ENCODE results near the gene EXOSC7. TPM values are rescaled to one million over a fixed set of nuclear protein-coding genes. Genes with fewer than 3 reads are reported as not detected.

The EXOSC7 gene
- total RNA-seq, 1 experiment from 2014 or later: 52.2 TPM

DNA sequence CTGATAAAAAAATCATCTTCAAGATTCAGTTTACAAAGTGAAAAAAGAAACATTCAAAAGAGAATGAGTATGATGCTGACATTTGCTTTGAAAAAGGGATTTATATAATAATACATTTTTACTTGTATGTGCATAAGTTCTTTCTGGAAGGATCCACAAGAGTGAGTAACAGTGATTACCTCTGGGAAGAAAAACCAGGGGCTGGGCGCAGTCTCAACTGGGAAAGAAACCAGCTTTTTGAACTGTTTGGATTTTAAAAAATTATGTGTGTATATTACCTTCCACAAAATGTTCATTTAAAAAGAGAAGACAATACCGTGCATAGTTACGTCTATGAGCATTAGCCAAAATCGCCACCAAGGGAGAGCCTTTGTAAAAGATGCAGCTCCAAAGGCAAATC is 51.4 kb downstream of the EXOSC7 start:
- H3K4me3 ChIP-seq: no peak overlapping the region
- no peak overlapping the region for H3K27ac ChIP-seq
- H3K27me3 ChIP-seq (replicated peaks): no peaks in the 10 kb centered on the region
- H3K9me3 ChIP-seq (replicated peaks): no peaks in the 10 kb centered on the region
- H3K4me1 ChIP-seq (replicated peaks): peaks cover 29% of the 10 kb centered on the region
- no peaks in the 10 kb centered on the region for H3K36me3 ChIP-seq
- no peak for DNase-seq (ENCODE audit: low read depth in 1 of 2, low spot score in 2 of 2)

DNA sequence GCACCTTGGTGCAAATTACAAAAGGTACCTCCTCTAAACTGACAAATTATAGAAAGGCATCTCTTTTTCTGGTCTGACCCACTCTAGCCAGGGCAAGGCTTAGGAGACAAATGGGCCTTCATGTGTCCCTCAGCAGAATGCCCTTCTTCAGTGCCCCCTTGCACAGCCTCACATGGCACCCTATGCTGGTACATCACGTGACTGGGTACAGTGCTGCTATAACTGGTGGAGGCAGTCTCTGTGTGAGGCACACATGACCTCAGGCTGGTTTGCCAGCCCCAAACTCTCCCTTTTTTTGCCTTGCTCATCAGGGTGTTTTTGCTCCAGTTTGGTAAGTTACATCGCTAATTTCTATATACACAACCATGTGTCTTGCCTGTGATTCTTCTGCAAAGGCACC is 53.2 kb downstream of the EXOSC7 start:
- no peak overlapping the region for H3K4me3 ChIP-seq
- H3K9me3 ChIP-seq (replicated peaks): no peaks in the 10 kb centered on the region
- no peaks in the 10 kb centered on the region for H3K27me3 ChIP-seq (replicated peaks)
- DNase-seq (ENCODE audit: low read depth in 1 of 2, low spot score in 2 of 2): no peak
- no peaks in the 10 kb centered on the region for H3K36me3 ChIP-seq
- H3K27ac ChIP-seq: no peak overlapping the region
- H3K4me1 ChIP-seq (replicated peaks): peaks cover 29% of the 10 kb centered on the region

DNA sequence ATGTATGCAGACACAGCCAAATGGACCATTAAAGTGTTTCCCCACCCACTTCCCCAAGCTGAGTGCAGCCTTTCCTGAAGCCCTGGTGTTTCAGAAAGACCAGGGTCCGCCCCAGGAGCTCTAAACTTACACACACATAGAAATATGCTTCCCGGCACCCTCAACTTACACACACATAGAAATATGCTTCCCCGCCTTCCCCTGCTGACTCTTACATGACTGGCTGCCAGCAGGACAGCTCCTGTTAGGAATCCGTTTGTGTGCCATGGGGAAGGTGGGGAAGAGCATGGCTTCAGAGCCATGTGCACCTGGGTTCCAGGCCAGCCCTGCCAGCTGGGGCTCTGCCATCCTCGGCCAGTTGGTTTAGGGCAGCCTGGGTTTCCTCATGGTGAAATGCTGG is 53.6 kb downstream of the EXOSC7 start:
- no peaks in the 10 kb centered on the region for H3K36me3 ChIP-seq
- no peaks in the 10 kb centered on the region for H3K27me3 ChIP-seq (replicated peaks)
- H3K4me3 ChIP-seq: no peak overlapping the region
- no peaks in the 10 kb centered on the region for H3K9me3 ChIP-seq (replicated peaks)
- DNase-seq (ENCODE audit: low read depth in 1 of 2, low spot score in 2 of 2): no peak
- peaks cover 27% of the 10 kb centered on the region for H3K4me1 ChIP-seq (replicated peaks)
- H3K27ac ChIP-seq: no peak overlapping the region

DNA sequence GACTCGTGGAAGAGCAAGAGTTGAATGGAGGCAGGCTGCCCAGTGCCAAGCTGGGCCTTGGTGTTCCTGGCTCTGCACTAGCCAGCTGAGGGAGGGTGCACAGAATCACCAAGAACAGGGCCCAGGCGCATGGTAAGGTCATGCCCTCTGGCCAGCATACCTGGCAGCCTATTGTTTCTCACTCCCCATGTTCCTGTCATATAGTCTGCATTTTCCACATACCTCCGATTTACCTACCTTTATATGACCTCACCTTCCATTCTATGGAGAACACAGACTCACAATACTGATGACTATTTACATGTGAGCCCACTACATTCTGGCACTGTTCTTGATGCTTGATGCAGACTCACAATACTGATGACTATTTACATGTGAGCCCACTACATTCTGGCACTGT is 55.5 kb downstream of the EXOSC7 start:
- Histone ChIP-seq H3K4me1 (replicated peaks) (peaks cover 10% of the 10 kb centered on the region), H3K27me3 (replicated peaks) (no peaks in the 10 kb centered on the region), H3K4me3 (no peak overlapping the region), H3K36me3 (no peaks in the 10 kb centered on the region), H3K9me3 (replicated peaks) (no peaks in the 10 kb centered on the region), H3K27ac (no peak overlapping the region)
- no peak for DNase-seq (ENCODE audit: low read depth in 1 of 2, low spot score in 2 of 2)

DNA sequence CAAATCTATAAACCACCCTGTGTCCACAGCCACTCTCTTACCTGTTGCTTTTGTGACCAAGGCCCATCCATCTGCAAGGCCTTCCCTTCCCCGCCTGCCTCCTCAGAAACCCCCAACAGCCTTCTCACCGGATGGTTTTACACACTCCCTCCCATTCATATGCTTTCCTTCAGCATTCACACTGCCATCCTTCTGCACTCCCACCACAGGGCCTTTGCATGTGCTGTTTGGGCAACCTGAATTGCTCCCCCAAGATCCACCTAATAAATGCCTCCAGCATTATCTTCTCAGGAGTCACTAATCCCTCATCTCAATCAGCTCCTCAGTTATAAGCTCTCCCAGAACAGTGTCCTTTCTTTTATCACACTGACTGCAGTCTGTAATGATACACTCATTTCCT is 56.1 kb downstream of the EXOSC7 start:
- Histone ChIP-seq H3K27ac (no peak overlapping the region), H3K4me3 (no peak overlapping the region), H3K36me3 (no peaks in the 10 kb centered on the region), H3K27me3 (replicated peaks) (no peaks in the 10 kb centered on the region), H3K4me1 (replicated peaks) (peaks cover 4% of the 10 kb centered on the region), H3K9me3 (replicated peaks) (no peaks in the 10 kb centered on the region)
- DNase-seq (ENCODE audit: low read depth in 1 of 2, low spot score in 2 of 2): no peak

DNA sequence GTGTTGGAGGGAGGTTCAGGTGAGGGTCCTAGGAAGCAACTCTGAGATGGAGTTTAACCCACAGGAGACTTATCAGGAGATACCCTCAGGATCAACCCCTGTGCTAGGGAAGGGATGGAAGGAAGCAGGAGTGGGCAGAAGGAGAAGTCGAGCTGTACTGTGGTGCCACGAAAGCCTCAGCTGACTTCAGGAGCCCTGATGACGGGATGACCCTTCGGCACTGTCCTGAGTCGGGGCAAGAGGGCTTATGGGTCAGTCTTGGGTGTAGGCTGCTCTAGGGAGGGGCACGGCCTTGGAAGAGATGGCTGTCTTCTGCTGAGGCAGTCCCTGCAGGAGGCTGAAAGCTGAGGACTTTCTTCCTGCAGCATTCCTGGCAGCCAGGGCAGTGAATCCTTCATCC is 57.7 kb downstream of the EXOSC7 start:
- Histone ChIP-seq H3K27ac (no peak overlapping the region), H3K4me3 (no peak overlapping the region), H3K9me3 (replicated peaks) (no peaks in the 10 kb centered on the region), H3K36me3 (no peaks in the 10 kb centered on the region), H3K4me1 (replicated peaks) (peaks cover 3% of the 10 kb centered on the region; the same call in 1 of the 2 replicates), H3K27me3 (replicated peaks) (no peaks in the 10 kb centered on the region)
- no peak for DNase-seq (ENCODE audit: low read depth in 1 of 2, low spot score in 2 of 2)

DNA sequence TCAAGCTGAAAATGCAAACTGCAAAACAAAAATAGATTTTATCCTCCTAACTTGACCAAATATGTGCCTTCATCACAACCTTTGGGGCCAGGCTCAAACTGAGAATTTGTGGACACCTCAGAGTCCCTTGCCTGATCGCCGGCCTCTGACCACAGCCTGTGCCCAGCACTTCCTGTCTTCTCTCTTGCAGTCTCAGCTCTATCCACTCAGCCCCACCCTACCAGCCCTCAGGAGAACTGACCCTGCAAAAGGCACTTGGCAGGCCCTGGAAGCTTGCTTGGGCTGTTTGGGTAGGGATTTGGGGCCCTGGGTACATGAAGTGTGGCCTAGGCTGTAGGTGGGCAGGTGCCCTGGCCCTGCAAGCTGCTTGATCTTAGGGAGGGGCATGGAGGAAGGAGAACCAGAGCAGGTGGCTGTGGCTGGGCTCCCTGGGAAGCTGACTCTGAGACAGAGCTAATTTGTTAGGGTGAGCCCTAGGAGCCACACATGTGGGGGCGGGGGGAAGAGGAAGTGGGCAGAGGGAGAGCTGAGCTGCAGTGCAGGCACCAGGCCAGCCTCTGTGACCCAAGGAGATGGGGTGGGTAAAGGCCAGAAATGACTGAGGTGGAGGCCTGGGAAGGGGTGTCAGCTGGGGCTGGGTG is 58.7 kb downstream of the EXOSC7 start:
- Histone ChIP-seq H3K4me1 (replicated peaks) (peaks cover 3% of the 10 kb centered on the region; the same call in 1 of the 2 replicates), H3K27me3 (replicated peaks) (no peaks in the 10 kb centered on the region), H3K27ac (no peak overlapping the region), H3K36me3 (no peaks in the 10 kb centered on the region), H3K9me3 (replicated peaks) (no peaks in the 10 kb centered on the region), H3K4me3 (no peak overlapping the region)
- DNase-seq (ENCODE audit: low read depth in 1 of 2, low spot score in 2 of 2): no peak

DNA sequence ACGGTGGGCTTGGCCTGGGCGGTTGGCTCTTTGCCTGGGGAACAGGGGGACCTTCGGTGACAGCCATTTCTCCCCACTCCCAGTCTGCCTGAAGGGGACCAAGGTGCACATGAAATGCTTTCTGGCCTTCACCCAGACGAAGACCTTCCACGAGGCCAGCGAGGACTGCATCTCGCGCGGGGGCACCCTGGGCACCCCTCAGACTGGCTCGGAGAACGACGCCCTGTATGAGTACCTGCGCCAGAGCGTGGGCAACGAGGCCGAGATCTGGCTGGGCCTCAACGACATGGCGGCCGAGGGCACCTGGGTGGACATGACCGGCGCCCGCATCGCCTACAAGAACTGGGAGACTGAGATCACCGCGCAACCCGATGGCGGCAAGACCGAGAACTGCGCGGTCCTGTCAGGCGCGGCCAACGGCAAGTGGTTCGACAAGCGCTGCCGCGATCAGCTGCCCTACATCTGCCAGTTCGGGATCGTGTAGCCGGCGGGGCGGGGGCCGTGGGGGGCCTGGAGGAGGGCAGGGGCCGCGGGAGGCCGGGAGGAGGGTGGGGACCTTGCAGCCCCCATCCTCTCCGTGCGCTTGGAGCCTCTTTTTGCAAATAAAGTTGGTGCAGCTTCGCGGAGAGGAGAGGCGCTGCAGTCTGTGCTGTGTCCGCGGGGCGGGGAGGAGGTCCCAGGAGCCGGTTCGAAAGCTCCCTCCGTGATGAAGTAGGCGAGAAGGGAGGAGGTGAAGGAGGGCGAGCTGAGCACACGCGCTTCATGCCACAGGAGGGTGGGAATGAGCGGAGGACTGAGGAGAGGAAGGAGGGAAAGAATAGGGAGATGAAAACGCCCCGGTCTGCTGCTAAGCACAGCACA is 59.6 kb downstream of the EXOSC7 start:
- H3K27me3 ChIP-seq (replicated peaks): no peaks in the 10 kb centered on the region
- no peaks in the 10 kb centered on the region for H3K9me3 ChIP-seq (replicated peaks)
- DNase-seq (ENCODE audit: low read depth in 1 of 2, low spot score in 2 of 2): no peak
- H3K27ac ChIP-seq: no peak overlapping the region
- no peaks in the 10 kb centered on the region for H3K36me3 ChIP-seq
- peaks cover 3% of the 10 kb centered on the region; the same call in 1 of the 2 replicates for H3K4me1 ChIP-seq (replicated peaks)
- H3K4me3 ChIP-seq: no peak overlapping the region

DNA sequence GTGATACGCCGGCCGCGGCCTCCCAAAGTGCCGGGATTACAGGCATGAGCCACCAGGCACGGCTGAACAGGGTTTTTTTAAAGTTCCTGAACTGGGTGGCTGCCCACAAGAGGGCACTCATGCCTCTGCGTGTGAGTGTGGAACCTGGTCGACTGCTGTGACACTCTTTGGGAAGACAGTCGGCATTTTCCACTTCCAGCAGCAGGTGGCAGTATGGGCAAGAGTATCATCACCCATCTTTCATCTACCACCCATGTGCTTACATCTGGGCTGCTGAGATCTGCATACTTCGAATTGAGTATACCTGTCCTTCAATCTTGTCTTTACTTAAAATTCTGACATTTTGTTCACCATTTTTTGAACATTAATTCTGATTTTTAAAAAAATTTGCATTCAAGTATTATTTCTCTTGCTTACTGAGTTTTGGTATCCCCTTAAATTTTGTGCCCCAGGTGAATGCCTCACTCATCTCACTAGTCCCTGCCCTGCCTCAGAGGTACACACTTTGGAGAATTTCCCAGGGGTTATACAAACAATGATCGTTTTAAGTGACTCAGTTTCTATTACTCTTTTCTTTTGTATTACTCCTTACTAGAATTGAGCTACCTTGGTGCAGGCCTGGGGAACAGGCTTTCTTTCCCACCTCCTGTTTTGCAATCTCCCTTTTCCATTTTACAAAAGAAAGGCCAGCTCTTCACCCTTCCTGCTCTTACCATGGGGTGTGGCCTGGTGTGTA is 61.8 kb downstream of the EXOSC7 start:
- DNase-seq (ENCODE audit: low read depth in 1 of 2, low spot score in 2 of 2): peak; percentile 83 to 91
- Histone ChIP-seq H3K4me3 (no peak overlapping the region), H3K27ac (no peak overlapping the region), H3K4me1 (replicated peaks) (peaks cover 9% of the 10 kb centered on the region), H3K36me3 (no peaks in the 10 kb centered on the region), H3K9me3 (replicated peaks) (no peaks in the 10 kb centered on the region), H3K27me3 (replicated peaks) (no peaks in the 10 kb centered on the region)

DNA sequence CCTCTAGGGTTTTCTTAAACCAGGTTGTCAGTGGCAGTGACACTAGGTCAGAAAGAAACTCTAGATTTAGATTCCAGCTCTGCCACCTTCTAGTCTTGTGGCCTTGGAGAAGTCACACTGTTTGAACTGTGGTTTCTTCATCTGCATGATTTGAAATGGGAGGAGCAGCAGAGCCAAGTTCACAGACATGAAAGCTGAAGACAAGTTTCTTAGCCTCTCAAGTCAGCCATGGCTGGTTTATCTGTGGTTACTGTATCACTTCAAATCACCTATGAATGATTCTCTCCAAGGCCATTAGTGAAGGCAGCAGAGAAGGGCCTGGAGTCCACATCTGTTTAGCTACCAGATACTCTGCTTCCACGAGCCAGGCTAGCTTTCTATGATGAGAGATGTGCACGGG is 65.6 kb downstream of the EXOSC7 start:
- no peak for DNase-seq (ENCODE audit: low read depth in 1 of 2, low spot score in 2 of 2)
- Histone ChIP-seq H3K4me3 (no peak overlapping the region), H3K27me3 (replicated peaks) (no peaks in the 10 kb centered on the region), H3K27ac (no peak overlapping the region), H3K4me1 (replicated peaks) (peaks cover 25% of the 10 kb centered on the region), H3K9me3 (replicated peaks) (no peaks in the 10 kb centered on the region), H3K36me3 (no peaks in the 10 kb centered on the region)

DNA sequence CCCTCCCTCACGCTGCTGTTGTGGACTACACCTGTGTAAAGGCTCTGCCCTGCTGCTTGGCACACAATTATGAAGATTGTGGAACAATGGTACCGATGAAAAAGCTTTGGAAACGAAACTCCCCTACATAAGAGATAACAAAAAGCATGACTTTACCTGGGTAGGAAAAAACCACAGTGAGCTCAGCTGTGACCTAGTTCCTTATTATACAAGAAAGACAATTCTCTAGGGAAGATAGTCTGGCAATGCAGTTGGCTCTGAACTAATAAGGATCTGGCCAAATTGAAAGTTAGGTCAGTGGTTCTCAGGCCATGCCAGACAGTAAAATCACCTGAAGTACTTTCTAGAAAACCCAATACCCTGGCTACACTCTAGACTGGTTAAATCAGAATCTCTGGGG is 66.1 kb downstream of the EXOSC7 start:
- Histone ChIP-seq H3K36me3 (no peaks in the 10 kb centered on the region), H3K4me1 (replicated peaks) (peaks cover 25% of the 10 kb centered on the region), H3K27me3 (replicated peaks) (no peaks in the 10 kb centered on the region), H3K9me3 (replicated peaks) (no peaks in the 10 kb centered on the region), H3K4me3 (no peak overlapping the region), H3K27ac (no peak overlapping the region)
- DNase-seq (ENCODE audit: low read depth in 1 of 2, low spot score in 2 of 2): no peak

DNA sequence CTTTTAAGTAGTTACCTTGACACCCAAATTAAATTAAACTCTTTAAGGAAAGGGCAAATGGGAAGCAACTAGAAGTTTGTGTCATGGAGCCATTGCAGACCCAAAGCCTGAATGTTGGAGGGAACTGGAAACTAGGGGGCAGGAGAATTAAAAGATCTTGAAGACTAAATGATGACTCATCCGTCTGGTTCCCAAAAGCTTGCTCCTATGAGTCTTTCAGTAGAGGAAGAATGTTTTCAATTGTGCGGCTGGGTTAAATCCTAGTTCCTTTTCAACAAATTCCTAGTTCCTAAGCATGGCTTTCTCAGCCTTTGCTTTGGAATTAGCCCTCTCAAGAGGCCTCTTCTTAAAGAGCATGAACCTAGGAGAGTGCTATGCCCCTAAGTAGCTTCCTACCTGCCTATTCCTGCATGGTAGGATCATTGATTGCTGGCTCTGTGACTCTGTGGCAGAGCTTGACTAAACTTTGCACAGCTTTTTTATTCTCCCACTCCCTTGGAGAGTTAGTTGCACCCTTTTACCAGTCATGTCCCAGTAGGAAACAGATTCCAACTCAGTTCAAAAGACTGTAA is 67.8 kb downstream of the EXOSC7 start:
- no peaks in the 10 kb centered on the region for H3K36me3 ChIP-seq
- H3K4me1 ChIP-seq (replicated peaks): peaks cover 25% of the 10 kb centered on the region
- H3K4me3 ChIP-seq: no peak overlapping the region
- H3K27ac ChIP-seq: peak overlapping the region; percentile 88
- no peaks in the 10 kb centered on the region for H3K27me3 ChIP-seq (replicated peaks)
- DNase-seq (ENCODE audit: low read depth in 1 of 2, low spot score in 2 of 2): peak; percentile 53 to 74
- H3K9me3 ChIP-seq (replicated peaks): no peaks in the 10 kb centered on the region

DNA sequence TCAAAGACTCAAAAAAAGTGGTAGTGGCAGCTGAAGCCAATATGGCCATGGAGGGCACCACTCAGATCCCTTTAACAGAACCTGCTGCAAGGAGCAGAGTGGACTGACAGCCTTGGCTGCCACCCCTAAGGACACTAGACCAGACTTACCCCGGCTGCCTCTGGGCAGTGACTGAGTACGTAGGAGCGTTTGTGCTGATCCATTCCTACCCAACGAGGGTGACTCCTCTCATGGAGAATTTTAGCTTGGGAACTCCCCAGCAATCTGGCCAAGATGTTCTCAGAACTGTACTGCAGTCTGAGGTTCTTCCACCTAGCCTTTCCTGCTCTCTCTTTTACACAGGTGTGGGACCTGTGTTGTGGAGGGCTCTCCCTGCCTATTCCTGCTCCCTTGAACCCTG is 72.2 kb downstream of the EXOSC7 start:
- no peaks in the 10 kb centered on the region for H3K9me3 ChIP-seq (replicated peaks)
- DNase-seq (ENCODE audit: low read depth in 1 of 2, low spot score in 2 of 2): no peak

DNA sequence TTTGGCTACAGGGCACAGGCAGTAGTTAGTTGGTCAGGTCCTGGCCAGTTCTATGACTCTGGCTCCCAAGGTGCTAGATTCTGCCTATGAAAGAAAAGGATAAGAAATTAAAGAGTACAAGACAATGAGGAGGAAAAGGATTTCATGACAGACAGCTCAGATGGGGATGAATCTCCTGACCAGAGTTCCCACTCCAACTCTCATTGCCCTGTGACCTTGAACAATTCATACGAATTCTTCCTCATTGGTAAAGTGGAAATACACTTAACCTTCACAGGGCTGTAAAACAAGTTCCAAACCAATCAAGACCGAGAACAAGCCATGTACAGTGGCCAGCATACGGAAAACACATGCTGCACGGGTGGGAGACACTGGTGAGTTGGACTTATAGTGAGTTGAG is 73.8 kb downstream of the EXOSC7 start:
- H3K4me1 ChIP-seq (replicated peaks): peaks cover 15% of the 10 kb centered on the region
- no peaks in the 10 kb centered on the region for H3K27me3 ChIP-seq (replicated peaks)
- H3K9me3 ChIP-seq (replicated peaks): no peaks in the 10 kb centered on the region
- no peak for DNase-seq (ENCODE audit: low read depth in 1 of 2, low spot score in 2 of 2)
- H3K36me3 ChIP-seq: no peaks in the 10 kb centered on the region
- no peak overlapping the region for H3K27ac ChIP-seq
- H3K4me3 ChIP-seq: no peak overlapping the region

More for the DNA sequence above, 72.2 kb downstream of the EXOSC7 start:
- Histone ChIP-seq H3K27me3 (replicated peaks) (no peaks in the 10 kb centered on the region), H3K36me3 (no peaks in the 10 kb centered on the region), H3K4me3 (no peak overlapping the region), H3K4me1 (replicated peaks) (peaks cover 18% of the 10 kb centered on the region), H3K27ac (no peak overlapping the region)
